Muscle of leg (tissue), 16 donors: ENCODE data around the gene SGPP1. TPM values are rescaled to one million over a fixed set of nuclear protein-coding genes. Genes with fewer than 3 reads are reported as not detected.

Experiments
- DNase-seq: peaks from one replicate; pipeline ENCODE4 v3.0.0; 2013
- H3K27ac ChIP-seq: one replicate; pipeline ENCODE4 v1.5.1; 2013; ENCODE audit warnings: mild to moderate bottlenecking, low read length, control low read depth
- H3K27me3 ChIP-seq: one replicate; pipeline ENCODE4 v1.6.1; 2013; ENCODE audit warnings: low read length; ENCODE audit not compliant: control insufficient read depth, insufficient read depth
- H3K36me3 ChIP-seq: one replicate; pipeline ENCODE4 v1.6.1; 2013; ENCODE audit warnings: low read length; ENCODE audit not compliant: control insufficient read depth, insufficient read depth
- H3K4me1 ChIP-seq: one replicate; pipeline ENCODE4 v1.6.1; 2013; ENCODE audit warnings: low read length; ENCODE audit not compliant: control insufficient read depth, insufficient read depth
- H3K4me3 ChIP-seq: one replicate; pipeline ENCODE4 v1.5.1; 2013; ENCODE audit warnings: low read length, control low read depth
- H3K9me3 ChIP-seq: replicated peaks from 2 replicates; pipeline ENCODE4 v1.6.1; 2013; ENCODE audit warnings: low read depth, low read length; ENCODE audit not compliant: control insufficient read depth
- WGBS: methylation state at CpG from one replicate; pipeline ENCODE4 v1.1.5; 2013; ENCODE audit warnings: missing lambda C conversion rate; ENCODE audit not compliant: insufficient coverage; 5-methylcytosine and 5-hydroxymethylcytosine counted together
- long read RNA-seq, 11 donors: transcript quantifications; one replicate each; lab custom pipeline, GENCODE V29; 2026
- polyA plus RNA-seq, 8 donors: library from polyadenylated mRNA; unstranded; fragments of 120-200 nt; gene quantifications; one replicate each; pipeline versions ENCODE4 v1.2.1 to v1.2.3, GENCODE V29; 2013; ENCODE audit warnings: inconsistent platforms in 1 of 8, low replicate concordance in 1 of 8; ENCODE audit not compliant: insufficient read length in 8 of 8, insufficient read depth in 1 of 8
- total RNA-seq: library from RNA; stranded (reverse); fragments of 120-200 nt; gene quantifications from one replicate; pipeline ENCODE4 v1.2.4, GENCODE V29; 2013

Gene SGPP1
- total RNA-seq (8.8 TPM), polyA plus RNA-seq (10 to 100 TPM in 1 of 8 donors, 1 to 10 TPM in 7; 8.1 to 13.0 (median 9.0) TPM)
- long read RNA-seq, donor 1, partial matches to known transcripts = 5 of 8 reads
- long read RNA-seq, donor 1, other reads (novel, unspliced or antisense) = 0 of 8 reads
- long read RNA-seq, donor 2 = 0 reads
- long read RNA-seq, donor 3, transcript SGPP1-201 (3 exons, 3,312 nt) = major isoform, 7 of 15 reads
- long read RNA-seq, donor 3, partial matches to known transcripts = 8 of 15 reads
- long read RNA-seq, donor 3, other reads (novel, unspliced or antisense) = 0 of 15 reads
- long read RNA-seq, donor 4, partial matches to known transcripts = 0 of 2 reads
- long read RNA-seq, donor 4, other reads (novel, unspliced or antisense) = 0 of 2 reads
- long read RNA-seq, donor 5, transcript SGPP1-201 (3 exons, 3,312 nt) = major isoform, 10 of 10 reads
- long read RNA-seq, donor 5, partial matches to known transcripts = 0 of 10 reads
- long read RNA-seq, donor 5, other reads (novel, unspliced or antisense) = 0 of 10 reads
- long read RNA-seq, donor 6, transcript SGPP1-201 (3 exons, 3,312 nt) = major isoform, 6 of 6 reads
- long read RNA-seq, donor 6, partial matches to known transcripts = 0 of 6 reads
- long read RNA-seq, donor 6, other reads (novel, unspliced or antisense) = 0 of 6 reads
- long read RNA-seq, donor 7, transcript SGPP1-201 (3 exons, 3,312 nt) = major isoform, 5 of 5 reads
- long read RNA-seq, donor 7, partial matches to known transcripts = 0 of 5 reads
- long read RNA-seq, donor 7, other reads (novel, unspliced or antisense) = 0 of 5 reads
- long read RNA-seq, donor 8, partial matches to known transcripts = 0 of 3 reads
- long read RNA-seq, donor 8, other reads (novel, unspliced or antisense) = 0 of 3 reads
- long read RNA-seq, donor 9, partial matches to known transcripts = 9 of 12 reads
- long read RNA-seq, donor 9, other reads (novel, unspliced or antisense) = 0 of 12 reads
- long read RNA-seq, donor 10, partial matches to known transcripts = 0 of 3 reads
- long read RNA-seq, donor 10, other reads (novel, unspliced or antisense) = 0 of 3 reads
- long read RNA-seq, donor 11, partial matches to known transcripts = 8 of 12 reads
- long read RNA-seq, donor 11, other reads (novel, unspliced or antisense) = 0 of 12 reads

- DNase-seq = peak; percentile 84
- no peaks in the 10 kb centered on the region for H3K9me3 ChIP-seq
- peak within 1 kb of the TSS; percentile 86 for H3K27ac ChIP-seq
- H3K27me3 ChIP-seq = no peaks in the 10 kb centered on the region
- H3K4me1 ChIP-seq = peaks cover 3% of the 10 kb centered on the region
- peak within 1 kb of the TSS; percentile 93 for H3K4me3 ChIP-seq
- under 1% methylated on average over 76 of the region's 88 CpGs for whole genome bisulfite sequencing
- H3K36me3 ChIP-seq = no peaks in the 10 kb centered on the region
Measured at GRCh38 chr14:63727736-63728728, at the start of gene SGPP1. Gene SGPP1, minus strand, starts transcription at chr14:63728065. Its CDS starts 121 bp downstream, at chr14:63727944.

GRCh38 chr14:63777024-63777423 lies 49.2 kb upstream of the SGPP1 start:
- Histone ChIP-seq H3K4me1 (no peaks in the 10 kb centered on the region), H3K36me3 (no peaks in the 10 kb centered on the region), H3K9me3 (no peaks in the 10 kb centered on the region), H3K4me3 (no peak overlapping the region), H3K27me3 (no peaks in the 10 kb centered on the region), H3K27ac (no peak overlapping the region)
- no peak for DNase-seq

- no peaks in the 10 kb centered on the region for H3K27me3 ChIP-seq
- H3K4me3 ChIP-seq = no peak overlapping the region
- no peaks in the 10 kb centered on the region for H3K36me3 ChIP-seq
- H3K9me3 ChIP-seq = no peaks in the 10 kb centered on the region
- no peak overlapping the region for H3K27ac ChIP-seq
- DNase-seq = no peak
- no CpG with 5 or more reads among the region's 4 CpGs for WGBS
- H3K4me1 ChIP-seq = no peaks in the 10 kb centered on the region
Measured at GRCh38 chr14:63773504-63773903, 45.6 kb upstream of the SGPP1 start.

GRCh38 chr14:63770187-63770807 lies 42.4 kb upstream of the SGPP1 start:
- peak; percentile 64 for DNase-seq
- Histone ChIP-seq H3K36me3 (no peaks in the 10 kb centered on the region), H3K4me3 (no peak overlapping the region), H3K27me3 (no peaks in the 10 kb centered on the region), H3K9me3 (no peaks in the 10 kb centered on the region), H3K27ac (no peak overlapping the region), H3K4me1 (no peaks in the 10 kb centered on the region)
- WGBS = 100% methylated on average over 1 of the region's 3 CpGs

GRCh38 chr14:63766611-63767010 lies 38.7 kb upstream of the SGPP1 start:
- DNase-seq = no peak
- Histone ChIP-seq H3K27me3 (no peaks in the 10 kb centered on the region), H3K9me3 (no peaks in the 10 kb centered on the region), H3K36me3 (no peaks in the 10 kb centered on the region), H3K4me1 (no peaks in the 10 kb centered on the region), H3K27ac (no peak overlapping the region), H3K4me3 (no peak overlapping the region)
- no CpG with 5 or more reads among the region's 3 CpGs for WGBS

GRCh38 chr14:63764620-63765139 lies 36.8 kb upstream of the SGPP1 start:
- 100% methylated on average over 2 of the region's 6 CpGs for WGBS
- no peak for DNase-seq
- Histone ChIP-seq H3K9me3 (no peaks in the 10 kb centered on the region), H3K4me1 (no peaks in the 10 kb centered on the region), H3K36me3 (no peaks in the 10 kb centered on the region), H3K27me3 (no peaks in the 10 kb centered on the region), H3K27ac (no peak overlapping the region), H3K4me3 (no peak overlapping the region)

GRCh38 chr14:63764103-63764502 lies 36.2 kb upstream of the SGPP1 start:
- DNase-seq = no peak
- Histone ChIP-seq H3K4me1 (no peaks in the 10 kb centered on the region), H3K4me3 (no peak overlapping the region), H3K27ac (no peak overlapping the region), H3K9me3 (no peaks in the 10 kb centered on the region), H3K36me3 (no peaks in the 10 kb centered on the region), H3K27me3 (no peaks in the 10 kb centered on the region)
- WGBS = 49% methylated on average over 3 of the region's 5 CpGs

GRCh38 chr14:63761351-63762117 lies 33.7 kb upstream of the SGPP1 start:
- no peaks in the 10 kb centered on the region for H3K4me1 ChIP-seq
- no peak for DNase-seq
- 83% methylated on average over 16 of the region's 26 CpGs for WGBS
- H3K36me3 ChIP-seq = no peaks in the 10 kb centered on the region
- H3K4me3 ChIP-seq = no peak overlapping the region
- H3K27ac ChIP-seq = no peak overlapping the region
- H3K27me3 ChIP-seq = no peaks in the 10 kb centered on the region
- no peaks in the 10 kb centered on the region for H3K9me3 ChIP-seq
